ENCODE results near the gene ANO1.

ANO1 gene

DNA sequence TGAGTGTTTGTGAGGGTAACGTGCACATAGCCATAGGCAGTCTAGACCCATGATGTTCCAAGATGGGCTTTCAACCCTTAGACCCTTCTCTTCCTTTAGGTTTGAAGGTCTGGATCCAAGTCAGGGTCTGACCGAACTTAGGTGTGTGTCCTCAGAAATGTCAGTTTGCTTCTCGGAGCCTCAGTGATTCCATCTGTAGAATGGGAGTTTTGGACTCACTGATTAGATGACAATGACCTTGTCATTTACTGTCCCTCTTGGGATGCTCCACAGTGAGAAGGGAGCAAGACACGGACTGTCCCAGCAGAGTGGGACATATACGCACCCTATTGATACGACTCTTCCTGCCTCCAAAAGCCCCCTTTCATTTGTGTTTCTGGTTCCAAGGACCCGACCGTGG lies 37.7 kb downstream of the ANO1 start:
- no peak for DNase-seq (ENCODE audit: low spot score)

DNA sequence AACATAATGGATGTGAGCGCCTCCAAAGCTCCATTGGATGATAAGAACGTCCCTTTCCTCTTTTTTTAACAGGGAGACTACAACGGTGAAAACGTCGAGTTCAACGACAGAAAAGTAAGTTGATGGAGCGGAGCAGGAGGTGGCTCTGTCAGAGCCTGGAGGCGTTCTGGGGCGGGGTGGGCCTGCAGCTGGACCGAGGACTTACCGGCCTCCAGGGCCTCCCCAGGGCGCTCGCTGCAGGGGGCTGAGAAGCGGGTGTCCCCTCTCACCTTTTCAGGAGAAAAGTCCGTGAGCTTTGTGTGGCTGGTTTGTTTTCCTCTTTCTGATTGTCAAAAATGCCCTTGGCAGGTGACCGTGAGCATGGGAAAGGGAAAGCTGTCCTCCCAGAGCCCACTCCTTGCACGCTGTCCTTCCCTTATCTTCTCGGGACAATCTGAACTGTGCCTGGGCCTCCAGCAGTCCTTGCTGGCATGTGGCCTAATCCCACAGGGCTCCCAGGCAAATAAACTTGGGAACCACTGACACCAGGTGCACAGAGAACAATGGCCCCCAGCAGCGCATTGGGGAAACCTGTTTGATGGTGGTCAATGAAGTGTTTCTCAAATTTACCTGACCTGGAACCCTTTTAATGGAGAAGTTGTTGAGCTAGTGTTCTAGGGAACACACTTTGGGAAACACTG lies 38.4 kb downstream of the ANO1 start:
- no peak for DNase-seq (ENCODE audit: low spot score)

DNA sequence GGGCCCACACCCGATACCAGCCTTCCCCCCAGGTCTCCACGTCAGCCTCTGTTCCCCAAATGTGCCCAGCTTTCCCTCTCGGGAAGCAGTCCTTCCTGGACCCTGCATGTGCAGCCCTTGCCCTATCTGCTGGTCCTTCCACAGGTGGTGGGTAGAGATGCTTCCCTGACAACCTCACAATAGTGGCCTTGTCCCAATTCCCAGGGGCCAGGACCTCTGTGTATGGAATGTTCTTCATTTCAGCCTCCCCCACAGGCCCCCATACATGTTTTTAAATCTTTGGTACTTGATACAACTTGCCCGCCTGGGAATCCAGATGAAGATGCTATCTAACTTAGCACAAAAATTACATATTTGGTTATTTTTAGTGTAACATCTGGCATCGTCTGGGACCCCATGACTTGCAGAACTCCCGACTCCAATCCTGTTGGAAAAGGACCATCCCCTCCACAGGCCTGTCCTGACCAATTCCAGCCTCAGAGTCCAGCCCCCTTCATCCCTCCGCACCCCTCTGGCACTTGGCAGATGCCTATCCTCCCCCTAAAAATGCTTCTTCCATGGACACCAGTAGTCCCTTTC lies 39.5 kb downstream of the ANO1 start:
- no peak for DNase-seq (ENCODE audit: low spot score)

DNA sequence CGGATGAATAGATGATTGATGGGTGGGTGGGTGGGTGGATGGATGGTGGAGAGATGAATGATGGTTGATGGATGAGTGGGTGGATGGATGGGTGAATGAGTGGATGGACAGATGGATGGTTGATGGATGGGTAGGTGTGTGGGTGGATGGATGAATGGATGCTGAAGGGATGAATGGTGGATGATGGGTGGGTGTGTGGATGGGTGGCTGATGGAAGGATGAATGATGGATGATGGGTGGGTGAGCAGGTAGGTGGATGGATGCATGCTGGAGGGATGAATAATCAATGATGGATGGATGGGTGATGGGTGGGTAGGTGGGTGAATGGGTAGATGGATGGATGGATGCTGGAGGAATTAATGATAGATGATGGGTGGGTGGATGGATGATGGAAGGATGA lies 40.5 kb downstream of the ANO1 start:
- no peak for DNase-seq (ENCODE audit: low spot score)

DNA sequence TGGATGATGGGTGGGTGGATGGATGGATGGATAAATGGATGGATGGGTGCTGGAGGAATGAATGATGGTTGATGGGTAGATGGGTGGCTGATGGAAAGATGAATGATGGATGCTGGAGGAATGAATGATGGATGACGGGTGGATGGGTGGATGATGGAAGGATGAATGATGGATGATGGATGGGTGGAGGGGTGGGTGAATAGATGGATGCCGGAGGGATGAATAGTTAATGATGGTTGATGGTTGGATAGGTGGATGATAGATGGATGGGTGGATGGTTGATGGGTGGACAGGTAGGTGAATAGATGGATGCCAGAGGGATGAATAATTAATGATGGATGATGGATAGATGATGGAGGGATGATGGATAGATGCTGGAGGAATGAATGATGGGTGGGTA lies 41.4 kb downstream of the ANO1 start:
- DNase-seq (ENCODE audit: low spot score) = no peak

DNA sequence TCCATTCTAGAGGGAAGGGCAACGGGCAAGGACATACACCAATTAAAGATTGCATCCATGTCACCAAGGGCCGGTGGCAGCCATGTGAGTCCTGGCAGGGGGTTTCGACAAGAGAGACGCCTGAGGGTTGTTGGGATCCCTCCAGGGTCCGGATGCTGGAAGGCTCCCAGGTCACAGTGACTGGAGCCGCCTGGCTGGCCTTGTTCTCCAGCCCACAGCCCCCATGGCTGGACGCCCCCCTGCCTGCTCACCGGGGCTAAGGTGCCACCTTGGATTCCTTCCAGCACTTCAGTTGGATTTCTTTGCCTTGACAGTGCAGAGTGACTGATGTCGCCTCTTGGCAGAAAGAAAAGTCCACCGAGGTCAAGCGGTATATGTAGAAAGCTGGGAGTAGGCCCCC lies 42.6 kb downstream of the ANO1 start:
- DNase-seq (ENCODE audit: low spot score) = no peak

DNA sequence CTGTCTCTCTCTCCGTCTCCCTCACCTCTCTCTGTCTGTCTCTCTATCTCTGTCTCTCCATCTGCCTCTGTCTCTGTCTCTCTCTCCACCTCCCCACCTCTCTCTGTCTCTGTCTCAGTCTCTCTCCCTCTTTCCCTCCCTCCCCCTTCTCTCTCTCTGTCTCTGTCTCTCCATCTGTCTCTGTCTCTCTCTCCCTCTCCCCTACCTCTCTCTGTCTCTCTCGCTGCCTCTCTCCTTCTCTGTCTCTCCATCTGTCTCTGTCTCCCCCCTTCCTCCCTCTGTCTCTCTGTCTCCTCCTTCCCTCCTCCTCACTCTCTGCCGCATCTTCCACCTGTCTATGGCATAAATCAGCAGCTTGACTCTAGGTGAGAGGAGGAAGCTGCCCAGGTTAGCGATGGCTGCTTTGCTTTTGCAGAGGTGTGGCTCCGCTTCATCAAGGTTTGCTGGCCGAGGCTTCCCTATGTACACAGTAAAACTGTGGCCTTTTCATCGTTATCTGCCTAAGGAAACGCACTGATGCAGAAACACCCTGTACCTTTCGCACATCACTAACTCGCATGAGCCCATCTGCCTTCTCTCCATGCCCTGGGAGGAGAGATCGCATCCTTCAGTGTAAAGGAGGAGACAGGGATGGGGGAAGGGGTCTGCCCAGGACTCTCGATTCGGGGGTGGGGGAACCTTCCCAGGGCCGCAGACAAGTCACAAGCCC lies 44.5 kb downstream of the ANO1 start:
- DNase-seq (ENCODE audit: low spot score) = no peak

DNA sequence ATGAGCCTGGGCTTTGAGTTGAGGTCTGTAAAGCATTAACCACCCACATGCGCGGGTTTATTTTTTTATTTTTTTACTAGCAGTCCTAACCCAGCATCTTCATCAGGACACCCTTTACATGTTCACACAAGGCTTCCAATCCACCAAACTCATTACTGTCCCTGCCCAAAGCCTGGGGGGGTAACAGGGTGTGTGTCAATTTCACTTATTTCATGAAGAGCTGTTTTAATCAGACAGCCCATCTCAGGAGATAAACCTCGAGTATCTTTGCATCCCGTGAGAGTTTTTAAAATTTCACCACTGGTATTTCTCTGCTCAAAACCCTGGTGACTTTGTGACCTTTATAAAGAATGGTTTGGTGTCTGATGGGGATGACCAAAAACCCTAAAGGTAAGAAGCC lies 45.6 kb downstream of the ANO1 start:
- DNase-seq (ENCODE audit: low spot score) = no peak

DNA sequence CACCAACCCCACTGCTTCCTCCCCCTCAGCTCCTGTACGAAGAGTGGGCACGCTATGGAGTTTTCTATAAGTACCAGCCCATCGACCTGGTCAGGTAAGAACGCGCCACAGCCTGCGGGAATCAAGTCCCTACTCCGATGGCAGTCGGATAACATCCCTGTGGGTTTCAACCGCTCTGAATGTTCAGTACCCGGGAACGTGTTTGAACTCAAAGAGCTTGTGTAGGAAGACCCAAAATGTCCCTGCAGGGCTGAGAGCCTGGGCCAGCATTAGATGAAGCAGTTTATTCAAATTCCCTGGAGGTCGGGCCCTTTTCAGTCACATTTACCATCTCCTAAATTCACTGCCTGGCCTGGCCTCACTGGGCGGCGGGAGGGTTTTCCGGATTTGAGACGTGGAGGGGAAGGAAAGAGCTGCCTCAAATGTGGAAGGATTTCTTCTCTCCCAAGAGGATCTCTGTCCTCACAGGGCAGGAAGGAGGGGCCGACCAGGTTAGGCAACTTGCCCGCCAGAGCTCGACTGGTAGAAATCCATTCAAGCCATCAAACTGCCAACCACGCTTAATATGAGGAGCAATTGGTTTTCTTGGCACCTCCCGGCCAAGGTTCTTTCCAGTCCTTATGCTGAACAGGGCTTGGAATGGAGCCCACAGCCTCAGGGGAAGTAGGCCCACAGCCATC lies 46.3 kb downstream of the ANO1 start:
- DNase-seq (ENCODE audit: low spot score) = no peak

DNA sequence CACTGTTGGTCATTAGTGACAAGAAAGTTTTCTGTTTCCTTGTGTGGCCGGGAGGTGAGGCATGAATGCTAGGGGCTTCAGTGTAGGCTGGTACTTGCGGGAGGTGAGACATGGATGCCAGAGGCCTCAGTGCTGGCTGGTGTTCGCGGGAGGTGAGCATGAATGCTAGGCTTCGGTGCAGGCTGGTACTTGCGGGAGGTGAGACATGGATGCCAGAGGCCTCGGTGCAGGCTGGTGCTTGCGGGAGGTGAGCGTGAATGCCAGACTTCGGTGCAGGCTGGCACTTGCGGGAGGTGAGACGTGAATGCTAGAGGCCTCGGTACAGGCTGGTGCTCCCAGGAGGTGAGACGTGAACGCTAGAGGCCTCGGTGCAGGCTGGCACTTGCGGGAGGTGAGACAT lies 48.4 kb downstream of the ANO1 start:
- DNase-seq (ENCODE audit: low spot score) = no peak

DNA sequence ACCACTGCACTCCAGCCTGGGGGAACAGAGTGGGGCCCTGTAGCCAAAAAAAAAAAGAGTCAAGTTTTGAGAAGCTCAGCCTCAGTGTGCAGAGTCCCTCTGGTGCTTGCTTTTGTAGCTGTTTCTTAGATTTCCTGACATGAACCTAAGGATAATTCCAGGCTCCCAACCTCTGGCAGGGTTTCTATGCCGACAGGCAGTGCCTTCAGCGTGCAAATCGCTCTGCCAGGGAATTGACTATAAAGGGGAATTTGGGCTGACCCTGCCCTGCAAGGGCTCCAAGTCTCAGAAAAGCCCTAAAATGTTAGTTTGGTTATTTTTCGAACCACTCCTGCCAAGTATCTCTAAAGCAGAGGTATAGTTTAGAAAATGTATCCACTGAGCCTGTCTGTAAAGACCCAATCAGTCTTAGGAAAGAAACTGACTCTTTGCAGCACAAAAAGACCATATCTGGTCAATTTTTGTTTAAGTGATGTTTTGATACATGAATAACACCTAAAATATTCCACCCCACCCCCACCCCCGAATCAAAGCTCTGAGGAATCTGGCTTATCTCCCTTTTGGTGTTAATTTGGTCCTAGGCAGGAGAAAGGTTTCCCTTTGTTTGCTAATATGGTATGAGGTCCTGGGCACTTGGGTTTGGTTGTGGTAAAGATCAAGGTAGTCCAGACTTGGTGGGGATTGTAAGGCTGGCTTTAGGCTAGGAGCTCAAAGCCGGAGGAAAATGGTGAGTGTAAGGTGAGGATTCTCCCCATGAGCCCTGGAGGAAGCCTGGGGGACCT lies 49.7 kb downstream of the ANO1 start:
- no peak for DNase-seq (ENCODE audit: low spot score)

DNA sequence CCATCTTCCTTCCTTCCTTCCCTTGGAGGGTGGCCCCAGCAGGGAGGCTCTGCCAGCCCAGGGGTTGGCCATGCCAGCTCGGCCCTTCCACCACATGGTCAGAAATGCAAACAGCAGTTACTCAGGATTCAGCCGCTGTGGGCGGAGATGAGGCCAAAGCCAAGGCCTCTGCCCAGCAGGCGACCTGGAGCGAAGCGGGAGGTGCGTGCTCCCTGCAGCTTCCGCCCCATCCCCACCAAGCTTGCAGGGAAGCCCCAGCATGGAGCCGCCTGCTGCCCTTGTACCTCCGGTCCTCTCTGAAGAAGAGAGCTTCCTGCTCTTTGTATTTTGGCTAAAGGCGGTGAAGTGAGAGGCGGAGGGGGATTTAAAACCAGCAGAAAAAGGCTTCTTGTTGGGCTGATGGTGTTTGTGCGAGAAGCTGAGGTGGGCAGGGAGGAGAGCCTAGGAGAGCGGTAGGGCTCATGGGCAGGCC lies 50.4 kb downstream of the ANO1 start:
- no peak for DNase-seq (ENCODE audit: low spot score)

DNA sequence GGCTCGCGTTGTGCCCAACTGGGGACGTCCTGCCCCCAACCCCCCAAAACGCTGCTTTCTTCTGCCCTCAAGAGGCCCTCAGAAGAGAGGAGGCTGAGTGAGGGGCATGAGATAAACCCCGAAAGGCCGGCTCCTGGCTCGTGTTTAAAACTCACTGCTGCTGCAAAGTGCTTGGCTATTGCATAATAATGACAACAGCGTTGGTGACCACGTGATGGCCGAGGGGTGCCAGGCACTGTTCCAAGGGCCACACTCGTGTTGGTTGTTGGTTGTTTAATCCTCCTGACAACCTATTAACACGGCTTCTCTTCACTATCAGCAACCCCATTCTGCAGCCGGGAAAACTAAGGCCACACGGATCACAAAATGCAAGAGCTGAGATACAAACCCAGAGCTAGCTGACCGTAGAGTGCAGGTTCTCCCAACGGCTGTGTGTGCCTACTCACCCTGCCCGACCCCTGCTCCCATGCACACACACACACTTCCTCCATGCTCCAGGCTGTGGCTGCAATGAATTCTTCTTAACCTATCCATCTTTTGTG lies 51.0 kb downstream of the ANO1 start:
- no peak for DNase-seq (ENCODE audit: low spot score)

DNA sequence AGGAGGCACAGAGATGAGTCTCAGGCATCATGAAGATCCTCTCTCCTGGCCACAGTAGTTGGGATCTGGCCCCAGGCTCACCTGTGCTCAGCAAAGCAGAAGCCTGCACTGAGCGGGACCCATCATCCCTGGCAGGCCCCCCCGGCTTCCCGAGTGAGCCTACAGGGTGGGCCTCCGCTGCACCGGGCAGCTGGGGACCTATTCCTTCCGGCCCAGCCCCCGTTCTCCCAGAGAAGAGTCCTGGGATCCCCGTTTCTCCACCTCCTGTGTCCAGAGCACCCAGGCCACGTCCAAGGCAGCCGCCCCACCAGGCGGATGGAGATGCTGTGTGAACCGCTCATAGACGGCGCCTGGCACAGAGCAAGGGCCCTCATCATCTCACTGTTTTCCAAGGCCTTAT lies 52.5 kb downstream of the ANO1 start:
- DNase-seq (ENCODE audit: low spot score) = no peak

DNA sequence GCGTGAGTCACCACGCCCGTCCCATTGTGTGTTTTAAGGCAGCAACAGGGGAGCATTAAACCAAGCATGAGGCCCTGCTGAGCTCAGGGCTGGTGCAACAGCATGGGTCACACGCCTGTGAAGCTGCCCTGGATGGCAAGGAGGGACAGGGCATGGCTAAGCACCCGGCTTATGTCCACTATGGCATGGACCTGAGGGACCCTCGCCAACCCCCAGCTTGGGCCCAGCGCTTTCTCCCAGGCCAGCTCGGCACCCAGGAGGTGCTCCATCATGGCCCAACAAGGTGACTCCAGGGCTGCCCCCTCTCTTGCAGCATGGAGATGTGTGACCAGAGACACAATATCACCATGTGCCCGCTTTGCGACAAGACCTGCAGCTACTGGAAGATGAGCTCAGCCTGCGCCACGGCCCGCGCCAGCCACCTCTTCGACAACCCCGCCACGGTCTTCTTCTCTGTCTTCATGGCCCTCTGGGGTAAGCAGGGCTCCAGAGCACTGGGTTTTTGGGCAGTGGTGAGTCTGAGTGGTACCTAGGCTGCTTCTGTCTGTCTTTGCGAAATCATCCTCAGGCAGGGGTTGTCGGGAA lies 53.6 kb downstream of the ANO1 start:
- DNase-seq (ENCODE audit: low spot score) = no peak

DNA sequence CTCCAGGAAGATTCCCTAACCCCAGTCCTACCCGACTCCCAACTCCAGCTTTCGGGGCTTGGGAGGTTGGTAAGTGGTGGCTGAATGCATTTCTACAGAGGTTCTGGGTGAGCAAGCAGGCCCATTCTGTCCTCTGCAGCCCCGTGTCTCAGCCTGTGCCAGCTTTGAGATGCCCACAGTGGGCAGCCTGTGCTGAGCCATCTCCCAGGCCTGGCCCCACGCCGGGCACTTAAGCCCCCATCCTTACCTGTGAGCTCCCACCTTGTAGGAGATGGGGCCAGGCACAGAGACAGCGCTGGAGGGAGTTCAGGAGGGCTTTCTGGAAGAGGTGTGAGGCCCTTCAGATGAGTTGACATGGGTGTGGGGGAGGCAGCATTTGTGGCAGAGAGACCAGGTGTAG lies 54.5 kb downstream of the ANO1 start:
- DNase-seq (ENCODE audit: low spot score) = no peak

DNA sequence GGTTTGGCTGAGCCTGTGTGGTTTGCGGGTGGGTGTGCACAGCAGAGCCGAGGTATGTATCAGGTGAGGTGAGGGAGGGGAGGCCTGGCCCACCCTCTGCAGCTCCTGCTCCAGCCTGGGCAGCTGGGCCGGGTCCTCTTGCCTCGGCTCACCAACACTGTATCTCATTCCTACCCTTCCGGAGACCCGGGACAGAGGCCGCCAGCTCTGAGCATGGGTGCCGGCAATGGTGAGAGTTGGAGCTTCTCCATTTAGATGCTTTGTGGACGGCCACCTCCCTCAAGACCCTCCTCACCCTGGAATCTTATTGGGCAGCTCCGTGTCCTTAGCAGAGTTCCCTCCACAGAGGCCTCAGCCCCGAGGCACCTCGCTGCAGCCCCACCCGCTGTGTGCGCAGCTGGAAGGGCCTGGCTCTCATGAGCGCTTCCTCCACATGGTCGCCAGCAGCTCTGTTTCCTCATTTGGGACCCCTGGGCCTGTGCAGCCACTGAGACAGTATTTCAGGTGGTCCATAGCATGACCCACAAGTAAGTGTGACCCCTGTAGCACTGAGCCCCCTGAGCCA lies 55.7 kb downstream of the ANO1 start:
- no peak for DNase-seq (ENCODE audit: low spot score)

DNA sequence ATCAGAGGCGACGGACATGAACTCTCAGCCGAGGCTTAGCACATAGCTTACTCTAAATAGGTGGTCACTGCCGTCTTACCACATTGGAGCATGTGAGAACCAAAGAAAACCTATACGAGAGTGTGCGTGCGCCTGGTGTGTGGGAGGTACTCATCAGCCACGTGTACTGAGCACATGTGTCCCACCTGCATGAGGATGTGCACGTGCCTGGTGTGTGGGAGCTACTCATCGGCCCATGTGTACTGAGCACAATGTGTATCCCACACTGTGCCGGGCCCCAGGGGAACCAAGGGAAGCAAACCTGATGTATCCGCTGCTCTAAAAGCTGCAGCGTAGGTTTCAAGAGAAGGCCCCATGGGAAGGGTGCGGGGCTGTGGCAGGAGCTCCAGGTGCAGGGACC lies 56.4 kb downstream of the ANO1 start:
- no peak for DNase-seq (ENCODE audit: low spot score)

DNA sequence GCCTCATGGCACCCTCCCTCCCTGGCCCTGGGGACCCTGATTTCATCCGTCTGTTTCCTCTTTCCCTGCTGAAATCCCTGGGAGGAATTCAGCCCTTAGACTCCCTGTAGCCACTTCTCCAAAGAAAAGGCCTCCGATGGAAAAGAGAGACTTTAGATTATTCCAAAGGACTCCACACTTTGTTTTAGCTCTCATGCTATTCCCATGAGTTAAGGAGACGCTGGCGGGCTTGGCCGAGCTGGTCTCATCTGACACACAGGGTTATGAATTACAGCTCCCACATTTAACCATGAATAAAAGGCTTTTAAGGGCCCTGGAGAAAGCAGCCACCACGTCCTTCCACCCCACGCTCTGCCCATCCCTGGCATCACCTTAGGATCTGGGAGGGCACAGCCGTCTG lies 57.0 kb downstream of the ANO1 start:
- DNase-seq (ENCODE audit: low spot score) = no peak

DNA sequence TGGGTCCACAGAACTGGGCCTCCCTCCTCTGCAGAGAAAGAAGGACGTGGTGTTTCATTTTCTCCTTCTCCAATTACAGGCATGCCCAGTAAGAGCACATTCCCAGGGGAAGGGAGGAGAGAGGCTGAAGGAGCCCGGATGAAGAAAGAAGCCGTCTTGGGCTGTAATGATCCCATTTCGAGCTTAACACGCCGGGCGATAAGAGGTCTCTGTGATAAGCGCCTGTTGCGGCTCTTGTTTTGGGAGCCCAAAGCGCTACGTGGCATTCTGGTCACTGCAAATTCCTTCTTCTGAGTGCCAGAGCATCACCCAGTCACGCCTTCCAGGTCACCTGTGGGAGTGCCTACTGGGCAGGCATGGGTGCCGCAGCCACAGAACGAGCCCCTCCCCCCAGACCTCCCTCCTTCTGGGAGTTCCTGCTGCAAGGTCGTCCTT lies 57.5 kb downstream of the ANO1 start:
- no peak for DNase-seq (ENCODE audit: low spot score)

DNA sequence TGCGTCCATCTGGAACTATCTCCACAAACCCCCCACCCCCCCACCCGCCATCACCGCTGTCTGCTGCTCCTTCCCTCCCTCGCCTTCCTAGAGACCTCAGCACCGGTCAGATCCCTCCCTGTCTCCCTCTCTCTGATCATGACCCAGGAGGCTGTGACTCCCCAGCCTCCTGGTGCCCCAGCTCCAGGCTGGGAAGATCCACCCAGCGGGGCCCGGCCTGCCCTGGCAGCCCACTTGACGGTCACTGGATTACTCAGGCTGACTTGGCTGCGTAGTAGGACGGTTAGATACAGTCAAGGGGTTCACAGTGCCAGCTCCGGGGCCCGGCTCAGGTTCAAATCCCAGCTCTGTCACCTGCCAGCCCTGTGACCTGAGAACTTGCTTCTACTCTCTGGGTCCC lies 59.3 kb downstream of the ANO1 start:
- DNase-seq (ENCODE audit: low spot score) = no peak
